Heart right ventricle (tissue), 16 donors: ENCODE results near the gene XPO4. TPM values are rescaled to one million over a fixed set of nuclear protein-coding genes. Genes with fewer than 3 reads are reported as not detected.

Experiments used
- ATAC-seq, 8 donors: fragments of 200-7000 bp; cut with Tn5 transposase; one replicate each; pipeline ENCODE4 v1.9.1; 2020; ENCODE audit warnings: mild to moderate bottlenecking in 8 of 8, moderate library complexity in 8 of 8, moderate number of reproducible peaks in 1 of 8
- DNase-seq, 2 donors: peaks; one replicate each; pipeline ENCODE4 v3.0.0-alpha.2; 2020
- H3K27ac ChIP-seq, 10 donors: fragments of 200-600 bp; sonication (generic) in 2 of 10; one replicate each; pipeline versions ENCODE4 v1.5.0 to v1.8.0; 2020 to 2022; ENCODE audit warnings: mild to moderate bottlenecking in 3 of 10
- H3K27me3 ChIP-seq, 7 donors: fragments of 200-600 bp; one replicate each; pipeline ENCODE4 v1.8.0; 2021 to 2022; ENCODE audit warnings: mild to moderate bottlenecking in 2 of 7
- H3K36me3 ChIP-seq, 9 donors: fragments of 200-600 bp; sonication (generic) in 1 of 9; one replicate each; pipeline versions ENCODE4 v1.5.0 to v1.8.0; 2020 to 2022; ENCODE audit warnings: mild to moderate bottlenecking in 2 of 9
- H3K4me1 ChIP-seq, 9 donors: fragments of 200-600 bp; sonication (generic) in 1 of 9; one replicate each; pipeline versions ENCODE4 v1.5.0 to v1.8.0; 2020 to 2022; ENCODE audit warnings: mild to moderate bottlenecking in 4 of 9
- H3K4me3 ChIP-seq, 10 donors: fragments of 200-600 bp; sonication (generic) in 2 of 10; one replicate each; pipeline versions ENCODE4 v1.5.0 to v1.8.0; 2020 to 2022; ENCODE audit warnings: mild to moderate bottlenecking in 7 of 10, moderate library complexity in 2 of 10
- H3K9me3 ChIP-seq, 11 donors: fragments of 200-600 bp in 10 of 11; sonication (generic) in 2 of 11; one replicate each; pipeline versions ENCODE4 v1.5.0 to v1.8.0; 2013 to 2022; ENCODE audit warnings: mild to moderate bottlenecking in 2 of 11, control low read depth in 1 of 11, moderate library complexity in 1 of 11
- CTCF ChIP-seq, 9 donors: fragments of 200-600 bp; sonication (generic) in 2 of 9; IDR thresholded peaks; one replicate each; pipeline versions ENCODE4 v1.5.0 to v1.8.0; 2021 to 2022; ENCODE audit warnings: antibody characterized with exemption in 9 of 9, mild to moderate bottlenecking in 5 of 9, moderate library complexity in 1 of 9
- WGBS, 2 donors: extraction: QIAGEN DNeasy Blood & Tissue Kit; methylation state at CpG; one replicate each; pipeline ENCODE4 v1.1.7; 2013; ENCODE audit warnings: inconsistent platforms in 1 of 2; 5-methylcytosine and 5-hydroxymethylcytosine counted together
- intact Hi-C, 10 donors: fragments of 100-400 bp; cut with DNase I; formaldehyde crosslinking; loops; one replicate each; pipeline versions ENCODE4 v1.11.1 to v1.14.2; 2022
- polyA plus RNA-seq, 2 donors: library from polyadenylated mRNA; stranded (reverse); fragments of 200-250 nt; gene quantifications; one replicate each; pipeline ENCODE4 v1.2.3, GENCODE V29; 2013
- total RNA-seq, 10 donors: library from RNA; stranded (reverse); fragmentation: NEBNext Ultra II Directional in 3 of 10; extraction: Animal tissue kit (Norgen Biotek cat#: 25700) in 3 of 10; gene quantifications; one replicate each; pipeline versions ENCODE4 v1.2.1 to v1.2.4, GENCODE V29; 2021 to 2023
- donor health status: Arrhythmogenic right ventricular cardiomyopathy.
- donor health status: ischemic (EF 13 %, LVEDD 7.1; RV severe dilation, severe dysfunction).
- donor health status: healthy with polysubstance abuse.
- donor health status: DM: no; HTN: yes; CAD: no.
- donor health status: DM: no; HTN: no; CAD: no.
- donor health status: ischemic (EF 25% LVEDD 6.9; RV normal size, moderate dysfunction).
- donor health status: ischemic (EF 25% LVEDD 5.7; RV mildly dilated, moderate dysfunction).
- donor health status: healthy.
- donor health status: DM: yes; HTN: yes; CAD: no.
- donor health status: Ischemic cardiomyopathy.
- donor health status: ischemic (EF 35%, LVEDD 5.7; RV mildly dilated, moderate dysfunction).
- donor health status: nonischemic (EF 11% LVEDD 7.7; RV severe dilation, severe dysfunction).
- donor health status: DM: yes; HTN: yes; CAD: no.
- donor health status: PGD.
- donor health status: ischemic (EF 29% LVEDD 5.4; RV normal size, mild dysfunction).
- donor health status: nonischemic (EF 23%, LVEDD 6.1; RV moderate dilation, normal function).

Gene XPO4
- total and polyA plus RNA-seq, 12 donors, result 3.5 to 68.1 (median 37.1) TPM

- no peak overlapping the region for H3K4me3 ChIP-seq
- peaks cover 0 to 6% (median 0%) of the 10 kb centered on the region in 7 donors for H3K27me3 ChIP-seq
- ATAC-seq, result no peak
- no peaks in the 10 kb centered on the region for H3K4me1 ChIP-seq
- intact Hi-C loops, result no loop called here
- H3K36me3 ChIP-seq, result no peaks in the 10 kb centered on the region
- no peak for TF ChIP-seq CTCF (IDR thresholded peaks at IDR 0.05)
- H3K27ac ChIP-seq, result no peak overlapping the region
- WGBS, 2 donors, result 66 to 67% methylated on average over 6 of the region's 6 CpGs
- no peak for DNase-seq
- no peaks in the 10 kb centered on the region for H3K9me3 ChIP-seq
These were observed 6.4 kb upstream of the XPO4 start for GRCh38 chr13:20908714-20909497.

- H3K4me1 ChIP-seq, result peaks cover 0 to 27% (median 23%) of the 10 kb centered on the region in 9 donors
- peaks cover 0 to 9% (median 3%) of the 10 kb centered on the region in 9 donors for H3K36me3 ChIP-seq
- no peak for ATAC-seq
- intact Hi-C loops, result loop anchor here in 2 of 10 donors (5.0 kb wide), 1 partner anchor 53 kb away; no protein-coding TSS in a partner anchor
- DNase-seq, result no peak
- no peak overlapping the region for H3K27ac ChIP-seq
- H3K4me3 ChIP-seq, result no peak overlapping the region
- H3K27me3 ChIP-seq, result peaks cover 0 to 6% (median 0%) of the 10 kb centered on the region in 7 donors
- H3K9me3 ChIP-seq, result no peaks in the 10 kb centered on the region
- no peak for TF ChIP-seq CTCF (IDR thresholded peaks at IDR 0.05)
These were observed 2.4 kb upstream of the XPO4 start for GRCh38 chr13:20904908-20905307.

- Histone ChIP-seq H3K4me3 (peak overlapping the region; percentile 68 to 100 (median 96)), H3K9me3 (no peaks in the 10 kb centered on the region), H3K36me3 (peaks cover 0 to 25% (median 5%) of the 10 kb centered on the region in 9 donors), H3K27me3 (no peaks in the 10 kb centered on the region), H3K4me1 (peaks cover 0 to 30% (median 23%) of the 10 kb centered on the region in 9 donors), H3K27ac (peak overlapping the region; percentile 70 to 97 (median 94))
- DNase-seq (no peak), ATAC-seq (peak in 1 of 8 donors; percentile 42)
- WGBS, 2 donors, result 17 to 21% methylated on average over 14 of the region's 14 CpGs
- intact Hi-C loops, result loop anchor here in 2 of 10 donors (5.0 kb wide), 1 partner anchor 51 kb away; no protein-coding TSS in a partner anchor
- TF ChIP-seq CTCF (IDR thresholded peaks at IDR 0.05), result no peak
These were observed 574 bp upstream of the XPO4 start for GRCh38 chr13:20903164-20903475.

GRCh38 chr13:20901668-20902437 is 693 bp downstream of the XPO4 start:
- WGBS, 2 donors, result 3% methylated on average over 20 to 21 of the region's 21 CpGs
- Histone ChIP-seq H3K27me3 (no peaks in the 10 kb centered on the region), H3K27ac (peak overlapping the region; percentile 70 to 97 (median 94)), H3K4me3 (peak overlapping the region; percentile 68 to 100 (median 96)), H3K36me3 (peaks cover 0 to 27% (median 5%) of the 10 kb centered on the region in 9 donors), H3K4me1 (peaks cover 0 to 30% (median 23%) of the 10 kb centered on the region in 9 donors), H3K9me3 (no peaks in the 10 kb centered on the region)
- no peak for TF ChIP-seq CTCF (IDR thresholded peaks at IDR 0.05)
- intact Hi-C loops, result loop anchor here in 2 of 10 donors (5.0 kb wide), 1 partner anchor 50 kb away; no protein-coding TSS in a partner anchor
- DNase-seq (peak; percentile 16 to 22), ATAC-seq (peak; percentile 32 to 70 (median 56))
